GM21381 (cell line): ENCODE measurements around the gene C6orf15.
"Not testable (repeated sequence)": the region's sequence is repeated elsewhere in the genome, so short reads cannot be mapped to it uniquely, and the experiment has no call there.

Experiments
- ATAC-seq: cut with Tn5 transposase; IDR thresholded peaks from one replicate; pipeline ENCODE4 v1.9.1; 2021; ENCODE audit warnings: mild to moderate bottlenecking, moderate library complexity; ENCODE audit not compliant: unreplicated experiment

The C6orf15 gene

GRCh38 chr6:31070711-31071197, 41.6 kb downstream of the C6orf15 start:
- ATAC-seq = no peak

GRCh38 chr6:31068669-31069340, 43.6 kb downstream of the C6orf15 start:
- no peak for ATAC-seq

GRCh38 chr6:31067891-31068668, 44.3 kb downstream of the C6orf15 start:
- ATAC-seq = not testable (repeated sequence)

DNA sequence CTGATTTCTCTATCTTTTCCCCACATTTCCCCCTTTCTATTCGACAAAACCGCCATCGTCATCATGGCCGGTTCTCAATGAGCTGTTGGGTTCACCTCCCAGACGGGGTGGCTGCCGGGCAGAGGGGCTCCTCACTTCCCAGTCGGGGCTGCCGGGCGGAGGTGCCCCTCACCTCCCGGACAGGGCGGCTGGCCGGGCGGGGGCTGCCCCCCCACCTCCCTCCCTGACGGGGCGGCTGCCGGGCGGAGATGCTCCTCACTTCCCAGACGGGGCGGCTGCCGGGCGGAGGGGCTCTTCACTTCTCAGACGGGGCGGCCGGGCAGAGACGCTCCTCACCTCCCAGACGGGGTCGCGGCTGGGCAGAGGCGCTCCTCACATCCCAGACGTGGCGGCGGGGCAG, 45.3 kb downstream of the C6orf15 start:
- not testable (repeated sequence) for ATAC-seq

DNA sequence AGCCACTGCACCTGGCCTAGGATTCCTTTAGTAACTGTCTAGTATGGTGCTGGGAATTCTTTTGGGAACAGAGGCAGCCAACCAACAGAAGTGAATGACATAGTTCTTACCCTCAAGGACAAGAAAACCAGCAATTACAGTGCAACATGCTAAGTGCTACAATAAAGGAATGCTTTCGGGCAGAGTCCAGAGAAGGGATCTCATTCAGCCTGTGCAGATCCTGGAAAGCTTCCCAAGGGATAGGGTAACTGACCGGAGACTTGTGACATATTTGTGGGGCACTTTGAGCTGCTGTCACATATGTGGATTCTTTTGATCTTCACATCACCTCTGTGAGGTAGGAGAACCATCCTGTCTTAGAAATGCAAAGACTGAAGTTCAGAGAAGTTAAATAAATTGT, 46.8 kb downstream of the C6orf15 start:
- ATAC-seq = no peak

- no peak for ATAC-seq
Observed at GRCh38 chr6:31063906-31064435, 48.4 kb downstream of the C6orf15 start.
